Gastrocnemius medialis (tissue), 4 donors: Measurements from ENCODE around the gene ECPAS.

Experiments
- CTCF ChIP-seq, 5 experiments: fragments of 450-650 bp in 3 of 5; fragments of 200-600 bp in 2 of 5; sonication (generic) in 2 of 5; IDR thresholded peaks in 4 of 5; conservative IDR thresholded peaks in 1 of 5; 1 replicate in 4 of 5; 2 replicates in 1 of 5; pipeline ENCODE4 v1.5.1; 2016 to 2019; ENCODE audit warnings: antibody characterized with exemption in 5 of 5, mild to moderate bottlenecking in 3 of 5, moderate library complexity in 3 of 5
- POLR2A ChIP-seq, 2 donors: fragments of 450-650 bp; IDR thresholded peaks; one replicate each; pipeline ENCODE4 v1.6.1; 2017; ENCODE audit warnings: antibody characterized with exemption in 2 of 2, mild to moderate bottlenecking in 2 of 2, moderate library complexity in 2 of 2

GRCh38 chr9:111362526-111362925 is 121.7 kb downstream of the ECPAS start:
- TF ChIP-seq CTCF (IDR thresholded peaks at IDR 0.05 in 4 of 5, conservative IDR thresholded peaks at IDR 0.05 in 1 of 5) (no peak), POLR2A (IDR thresholded peaks at IDR 0.05) (no peak)
